ENCODE measurements around the gene POP7. TPM values are rescaled to one million over a fixed set of nuclear protein-coding genes. Genes with fewer than 3 reads are reported as not detected.

Gene POP7
- total RNA-seq, 1 donor from 2014 or later: 40.6 TPM

- H2AFZ ChIP-seq (ENCODE audit: low read depth, low read length): no peak overlapping the region
- no peaks in the 10 kb centered on the region for H3K9me3 ChIP-seq (ENCODE audit: insufficient read depth, low read depth, low read length)
- DNase-seq (ENCODE audit: low read depth): no peak
- peak overlapping the region; percentile 98 for H3K4me2 ChIP-seq (ENCODE audit: low read length)
- Mint-ChIP-seq H3K4me3 (ENCODE audit: unreplicated experiment) (peak overlapping the region; percentile 97), H3K4me1 (ENCODE audit: low read depth, unreplicated experiment) (peaks cover 6% of the 10 kb centered on the region), H3K27ac (ENCODE audit: unreplicated experiment) (peak overlapping the region; percentile 93), H3K27me3 (ENCODE audit: low read depth, unreplicated experiment) (peaks cover 4% of the 10 kb centered on the region), H3K36me3 (ENCODE audit: low read depth, unreplicated experiment) (peaks cover 3% of the 10 kb centered on the region), H3K9me3 (ENCODE audit: unreplicated experiment) (peaks cover 2% of the 10 kb centered on the region)
- no peak for FAIRE-seq
- no peaks in the 10 kb centered on the region for H3K36me3 ChIP-seq (ENCODE audit: insufficient read depth, low read length)
- peaks cover 20% of the 10 kb centered on the region for H3K4me1 ChIP-seq (ENCODE audit: insufficient read depth, low read length)
- TF ChIP-seq CTCF (IDR thresholded peaks at IDR 0.05; ENCODE audit: insufficient read depth, low read depth, low read length) (no peak), EZH2 (IDR thresholded peaks at IDR 0.05; ENCODE audit: insufficient read depth, low read length) (no peak)
- peak overlapping the region; percentile 78 for H3K4me3 ChIP-seq (ENCODE audit: insufficient read depth, low read depth, low read length)
- H3K27ac ChIP-seq (ENCODE audit: low read depth, low read length): peak overlapping the region; percentile 38
- H3K79me2 ChIP-seq (ENCODE audit: insufficient read depth, low read length): peaks cover 50% of the 10 kb centered on the region
- H3K9ac ChIP-seq (ENCODE audit: low read length): peak overlapping the region; percentile 87
- no peaks in the 10 kb centered on the region for H3K27me3 ChIP-seq (ENCODE audit: insufficient read depth, low read length)
- peaks cover 46% of the 10 kb centered on the region for H4K20me1 ChIP-seq (ENCODE audit: insufficient read depth, low read length)
Measured at GRCh38 chr7:100693312-100694097, 12.4 kb upstream of the POP7 start.

GRCh38 chr7:100694098-100694745 is 11.7 kb upstream of the POP7 start, which contains the start of gene GIGYF1:
GIGYF1 (minus strand) TSS chr7:100694250; CDS start chr7:100688238, 6,012 bp downstream.
- peak within 1 kb of the TSS; percentile 98 for H3K4me2 ChIP-seq (ENCODE audit: low read length)
- H3K27me3 ChIP-seq (ENCODE audit: insufficient read depth, low read length): no peaks in the 10 kb centered on the region
- no peaks in the 10 kb centered on the region for H3K9me3 ChIP-seq (ENCODE audit: insufficient read depth, low read depth, low read length)
- TF ChIP-seq CTCF (IDR thresholded peaks at IDR 0.05; ENCODE audit: insufficient read depth, low read depth, low read length) (no peak), EZH2 (IDR thresholded peaks at IDR 0.05; ENCODE audit: insufficient read depth, low read length) (no peak)
- H3K4me3 Mint-ChIP-seq (ENCODE audit: unreplicated experiment): peak within 1 kb of the TSS; percentile 97
- H3K4me1 ChIP-seq (ENCODE audit: insufficient read depth, low read length): peaks cover 18% of the 10 kb centered on the region
- no peaks in the 10 kb centered on the region for H3K9me3 Mint-ChIP-seq (ENCODE audit: unreplicated experiment)
- peaks cover 39% of the 10 kb centered on the region for H4K20me1 ChIP-seq (ENCODE audit: insufficient read depth, low read length)
- H3K27ac ChIP-seq (ENCODE audit: low read depth, low read length): peak within 1 kb of the TSS; percentile 38
- H3K36me3 Mint-ChIP-seq (ENCODE audit: low read depth, unreplicated experiment): no peaks in the 10 kb centered on the region
- peaks cover 7% of the 10 kb centered on the region for H3K27me3 Mint-ChIP-seq (ENCODE audit: low read depth, unreplicated experiment)
- peak within 1 kb of the TSS; percentile 69 for H2AFZ ChIP-seq (ENCODE audit: low read depth, low read length)
- H3K36me3 ChIP-seq (ENCODE audit: insufficient read depth, low read length): no peaks in the 10 kb centered on the region
- H3K27ac Mint-ChIP-seq (ENCODE audit: unreplicated experiment): peak within 1 kb of the TSS; percentile 93
- peaks cover 6% of the 10 kb centered on the region for H3K4me1 Mint-ChIP-seq (ENCODE audit: low read depth, unreplicated experiment)
- peaks cover 43% of the 10 kb centered on the region for H3K79me2 ChIP-seq (ENCODE audit: insufficient read depth, low read length)
- FAIRE-seq: no peak
- peak; percentile 20 for DNase-seq (ENCODE audit: low read depth)
- H3K4me3 ChIP-seq (ENCODE audit: insufficient read depth, low read depth, low read length): peak within 1 kb of the TSS; percentile 78
- H3K9ac ChIP-seq (ENCODE audit: low read length): peak within 1 kb of the TSS; percentile 87
